ENCODE data around the gene MAPK8IP3.

DNA sequence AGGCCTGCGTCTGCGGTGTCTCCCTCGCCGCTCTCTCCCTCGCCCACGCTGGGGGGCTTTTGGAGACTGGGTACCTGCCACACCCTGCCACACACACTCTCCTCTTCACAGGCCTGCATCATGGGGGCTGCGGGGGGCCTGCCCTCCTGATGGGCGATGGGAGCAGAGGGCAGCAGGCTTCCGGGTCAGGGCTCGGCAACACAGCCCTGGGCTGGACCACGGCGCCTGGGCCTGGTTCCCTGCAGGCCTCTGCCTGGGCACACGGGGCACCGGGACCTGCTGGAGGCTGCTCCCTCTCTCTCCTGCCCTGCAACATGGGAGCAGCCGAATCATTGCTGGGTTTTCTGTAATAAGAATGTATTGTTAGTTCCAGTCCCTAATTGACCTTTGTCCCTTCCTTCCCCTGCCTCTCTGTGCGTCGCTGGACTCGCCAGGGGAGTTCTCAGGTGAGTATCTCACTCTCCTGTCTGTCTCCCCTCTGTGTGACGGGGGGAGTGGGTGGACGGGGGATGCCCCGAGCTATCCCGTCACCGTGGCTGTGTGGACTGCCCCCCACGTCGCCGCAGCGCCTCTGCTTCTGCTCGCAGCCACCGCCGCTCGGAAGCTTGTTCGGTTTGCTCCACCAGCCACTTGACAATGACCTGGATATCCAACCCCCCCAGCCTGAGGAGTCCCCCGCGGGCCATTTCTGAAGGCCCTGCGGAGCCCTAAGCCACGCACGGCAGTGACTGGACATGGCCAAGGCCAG, 51.9 kb downstream of the MAPK8IP3 start:
- no peak for TF ChIP-seq POLR2A (IDR thresholded peaks at IDR 0.05)
- TF ChIP-seq, protein P1, sequence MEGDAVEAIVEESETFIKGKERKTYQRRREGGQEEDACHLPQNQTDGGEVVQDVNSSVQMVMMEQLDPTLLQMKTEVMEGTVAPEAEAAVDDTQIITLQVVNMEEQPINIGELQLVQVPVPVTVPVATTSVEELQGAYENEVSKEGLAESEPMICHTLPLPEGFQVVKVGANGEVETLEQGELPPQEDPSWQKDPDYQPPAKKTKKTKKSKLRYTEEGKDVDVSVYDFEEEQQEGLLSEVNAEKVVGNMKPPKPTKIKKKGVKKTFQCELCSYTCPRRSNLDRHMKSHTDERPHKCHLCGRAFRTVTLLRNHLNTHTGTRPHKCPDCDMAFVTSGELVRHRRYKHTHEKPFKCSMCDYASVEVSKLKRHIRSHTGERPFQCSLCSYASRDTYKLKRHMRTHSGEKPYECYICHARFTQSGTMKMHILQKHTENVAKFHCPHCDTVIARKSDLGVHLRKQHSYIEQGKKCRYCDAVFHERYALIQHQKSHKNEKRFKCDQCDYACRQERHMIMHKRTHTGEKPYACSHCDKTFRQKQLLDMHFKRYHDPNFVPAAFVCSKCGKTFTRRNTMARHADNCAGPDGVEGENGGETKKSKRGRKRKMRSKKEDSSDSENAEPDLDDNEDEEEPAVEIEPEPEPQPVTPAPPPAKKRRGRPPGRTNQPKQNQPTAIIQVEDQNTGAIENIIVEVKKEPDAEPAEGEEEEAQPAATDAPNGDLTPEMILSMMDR (IDR thresholded peaks at IDR 0.05): no peak
